K562 treated with DMSO at 1 percent for 12 hours (cell line): ENCODE results near the gene SUV39H1. TPM values are rescaled to one million over a fixed set of nuclear protein-coding genes. Genes with fewer than 3 reads are reported as not detected.

ENCODE experiments used
- total RNA-seq: library from RNA; unstranded; fragments of 300-600 nt; gene quantifications from 2 replicates; pipeline ENCODE4 v1.2.3, GENCODE V29; 2022; ENCODE audit not compliant: insufficient read depth

The SUV39H1 gene
- 26.2 and 35.7 TPM in 2 replicates for total RNA-seq

GRCh38 chrX:48696301-48696908 lies at the start of gene SUV39H1:
Gene SUV39H1 (plus strand): TSS chrX:48696734. CDS start chrX:48696785, 51 bp downstream.

GRCh38 chrX:48683411-48683982 lies 13.0 kb upstream of the SUV39H1 start, which contains the start of gene WAS:
Gene WAS (plus strand): TSS chrX:48683799. CDS start chrX:48683854, 55 bp downstream.

Other genes with a start within 250 kb of the SUV39H1 start
- 22.5 and 26.1 TPM in 2 replicates for gene SLC38A5, start 226.5 kb upstream of the SUV39H1 start, total RNA-seq
- gene FTSJ1, start 220.5 kb upstream of the SUV39H1 start, total RNA-seq = 45.8 and 46.9 TPM in 2 replicates
- 7.9 and 8.0 TPM in 2 replicates for gene PORCN, start 187.7 kb upstream of the SUV39H1 start, total RNA-seq
- gene EBP, start 174.9 kb upstream of the SUV39H1 start, total RNA-seq = 202 and 265 TPM in 2 replicates
- 5.4 and 10.4 TPM in 2 replicates for gene TBC1D25, start 157.0 kb upstream of the SUV39H1 start, total RNA-seq
- gene RBM3, start 122.2 kb upstream of the SUV39H1 start, total RNA-seq = 63.3 and 112 TPM in 2 replicates
- 63.2 and 89.3 TPM in 2 replicates for gene WDR13, start 99.2 kb upstream of the SUV39H1 start, total RNA-seq
- gene WAS, start 12.9 kb upstream of the SUV39H1 start, total RNA-seq = 9.4 and 21.6 TPM in 2 replicates
- 3.2 TPM in 1 of 2 replicates, not detected in the other for gene GLOD5, start 65.0 kb downstream of the SUV39H1 start, total RNA-seq
- gene GATA1, start 89.9 kb downstream of the SUV39H1 start, total RNA-seq = 100 and 117 TPM in 2 replicates
- 35.2 and 94.4 TPM in 2 replicates for gene HDAC6, start 105.3 kb downstream of the SUV39H1 start, total RNA-seq
- gene ERAS, start 129.8 kb downstream of the SUV39H1 start, total RNA-seq = not detected in 2 replicates
- gene PCSK1N, start 138.9 kb downstream of the SUV39H1 start, total RNA-seq = 1.3 TPM in 1 of 2 replicates, not detected in the other
- gene TIMM17B, start 201.0 kb downstream of the SUV39H1 start, total RNA-seq = 195 and 296 TPM in 2 replicates
- gene PQBP1, start 201.2 kb downstream of the SUV39H1 start, total RNA-seq = 213 and 271 TPM in 2 replicates
- 31.7 and 33.0 TPM in 2 replicates for gene SLC35A2, start 214.9 kb downstream of the SUV39H1 start, total RNA-seq
- 149 and 220 TPM in 2 replicates for gene PIM2, start 222.3 kb downstream of the SUV39H1 start, total RNA-seq